GM12874 (cell line): ENCODE data around the gene MACO1.

Experiments used
- CTCF ChIP-seq: IDR thresholded peaks from 2 replicates; pipeline ENCODE4 v1.5.1; 2011; ENCODE audit warnings: low read depth, mild to moderate bottlenecking, control low read depth, low read length, moderate library complexity; ENCODE audit not compliant: insufficient read depth

Gene MACO1

GRCh38 chr1:25532970-25533369 is 102.3 kb downstream of the MACO1 start:
- no peak for TF ChIP-seq CTCF

GRCh38 chr1:25533775-25534409 is 103.2 kb downstream of the MACO1 start:
- TF ChIP-seq CTCF, result no peak

- no peak for TF ChIP-seq CTCF
These were observed 103.7 kb downstream of the MACO1 start for GRCh38 chr1:25534410-25534788.

GRCh38 chr1:25536124-25536523 is 105.4 kb downstream of the MACO1 start:
- TF ChIP-seq CTCF, result no peak

GRCh38 chr1:25537153-25537831 is 106.6 kb downstream of the MACO1 start:
- TF ChIP-seq CTCF, result no peak

- TF ChIP-seq CTCF, result no peak
These were observed 107.6 kb downstream of the MACO1 start for GRCh38 chr1:25538191-25538767.

- TF ChIP-seq CTCF, result no peak
These were observed 110.1 kb downstream of the MACO1 start for GRCh38 chr1:25540750-25541342.
